Bronchial epithelial cell (primary cell): Measurements from ENCODE around the gene C11orf68. TPM values are rescaled to one million over a fixed set of nuclear protein-coding genes. Genes with fewer than 3 reads are reported as not detected.

ENCODE experiments used
- DNase-seq: peaks from one replicate; pipeline ENCODE4 v3.0.0-alpha.2; 2010; ENCODE audit warnings: low read depth
- FAIRE-seq: peaks from 2 replicates; lab custom pipeline; 2011; peaks lifted over from hg19 to GRCh38; lab: Jason Lieb, UNC
- H3K27me3 ChIP-seq: 2 replicates; pipeline ENCODE4 v1.5.1; 2011; ENCODE audit warnings: low read length; ENCODE audit not compliant: control insufficient read depth, insufficient read depth
- H3K36me3 ChIP-seq: 2 replicates; pipeline ENCODE4 v1.5.1; 2011; ENCODE audit warnings: low read length; ENCODE audit not compliant: control insufficient read depth, insufficient read depth
- H3K4me3 ChIP-seq: 2 replicates; pipeline ENCODE4 v1.5.1; 2011; ENCODE audit warnings: mild to moderate bottlenecking, low read depth, low read length, control low read depth
- total RNA-seq: library from RNA; depleted of rRNA; stranded (reverse); fragments of >200 nt; gene quantifications from 2 replicates; pipeline ENCODE4 v1.2.1, GENCODE V29; 2014
- TF ChIP-seq, protein P1 (sequence below): IDR thresholded peaks from 2 replicates; pipeline ENCODE4 v1.5.1; 2011; ENCODE audit warnings: mild to moderate bottlenecking, moderate library complexity, low read length, control low read depth, inconsistent platforms; ENCODE audit not compliant: insufficient read depth, severe bottlenecking

The C11orf68 gene
- total RNA-seq, 1 donor from 2014 or later = 8.4 TPM

DNA sequence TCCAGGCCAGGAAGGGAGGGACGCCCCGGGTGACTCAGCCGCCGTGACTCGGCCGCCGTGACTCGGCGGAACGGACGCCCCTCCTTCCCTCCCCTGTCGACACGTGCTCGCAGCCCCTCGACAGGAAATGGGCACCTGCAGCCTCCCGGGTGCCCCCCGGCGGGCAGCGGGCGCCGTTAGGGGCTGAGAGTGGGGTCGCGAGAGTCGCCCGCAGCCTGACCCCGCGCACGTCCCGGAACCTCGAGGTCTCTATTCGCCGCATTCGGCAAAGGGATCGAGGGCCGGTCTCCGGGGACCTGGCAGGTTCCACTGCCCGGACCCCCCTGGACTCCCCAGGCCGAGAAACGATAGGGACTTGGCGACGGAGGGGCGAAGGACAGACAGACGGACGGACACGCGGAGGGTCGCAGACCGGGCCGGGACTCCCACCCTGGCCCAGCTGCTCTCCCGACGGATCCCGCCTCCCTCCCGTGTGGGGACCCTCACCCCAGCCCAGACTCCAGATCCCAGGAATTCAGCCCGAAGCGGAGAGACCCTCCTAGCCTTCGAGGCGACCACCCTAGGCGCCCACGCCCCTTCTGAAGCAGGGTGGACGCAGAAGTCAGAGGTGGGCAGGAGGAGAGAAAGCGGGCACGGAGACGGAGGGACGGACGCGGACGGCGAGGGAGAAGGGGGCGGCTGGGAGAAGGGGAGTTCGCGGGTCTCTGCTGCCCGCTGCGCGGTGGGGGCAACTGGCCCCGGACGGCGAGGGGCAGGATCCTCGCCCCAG is 19.3 kb downstream of the C11orf68 start:
- peak overlapping the region; percentile 100 for H3K4me3 ChIP-seq
- FAIRE-seq (no peak), DNase-seq (no peak)
- H3K36me3 ChIP-seq = peaks cover 15% of the 10 kb centered on the region
- no peaks in the 10 kb centered on the region for H3K27me3 ChIP-seq
- TF ChIP-seq, protein P1, sequence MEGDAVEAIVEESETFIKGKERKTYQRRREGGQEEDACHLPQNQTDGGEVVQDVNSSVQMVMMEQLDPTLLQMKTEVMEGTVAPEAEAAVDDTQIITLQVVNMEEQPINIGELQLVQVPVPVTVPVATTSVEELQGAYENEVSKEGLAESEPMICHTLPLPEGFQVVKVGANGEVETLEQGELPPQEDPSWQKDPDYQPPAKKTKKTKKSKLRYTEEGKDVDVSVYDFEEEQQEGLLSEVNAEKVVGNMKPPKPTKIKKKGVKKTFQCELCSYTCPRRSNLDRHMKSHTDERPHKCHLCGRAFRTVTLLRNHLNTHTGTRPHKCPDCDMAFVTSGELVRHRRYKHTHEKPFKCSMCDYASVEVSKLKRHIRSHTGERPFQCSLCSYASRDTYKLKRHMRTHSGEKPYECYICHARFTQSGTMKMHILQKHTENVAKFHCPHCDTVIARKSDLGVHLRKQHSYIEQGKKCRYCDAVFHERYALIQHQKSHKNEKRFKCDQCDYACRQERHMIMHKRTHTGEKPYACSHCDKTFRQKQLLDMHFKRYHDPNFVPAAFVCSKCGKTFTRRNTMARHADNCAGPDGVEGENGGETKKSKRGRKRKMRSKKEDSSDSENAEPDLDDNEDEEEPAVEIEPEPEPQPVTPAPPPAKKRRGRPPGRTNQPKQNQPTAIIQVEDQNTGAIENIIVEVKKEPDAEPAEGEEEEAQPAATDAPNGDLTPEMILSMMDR = no peak

DNA sequence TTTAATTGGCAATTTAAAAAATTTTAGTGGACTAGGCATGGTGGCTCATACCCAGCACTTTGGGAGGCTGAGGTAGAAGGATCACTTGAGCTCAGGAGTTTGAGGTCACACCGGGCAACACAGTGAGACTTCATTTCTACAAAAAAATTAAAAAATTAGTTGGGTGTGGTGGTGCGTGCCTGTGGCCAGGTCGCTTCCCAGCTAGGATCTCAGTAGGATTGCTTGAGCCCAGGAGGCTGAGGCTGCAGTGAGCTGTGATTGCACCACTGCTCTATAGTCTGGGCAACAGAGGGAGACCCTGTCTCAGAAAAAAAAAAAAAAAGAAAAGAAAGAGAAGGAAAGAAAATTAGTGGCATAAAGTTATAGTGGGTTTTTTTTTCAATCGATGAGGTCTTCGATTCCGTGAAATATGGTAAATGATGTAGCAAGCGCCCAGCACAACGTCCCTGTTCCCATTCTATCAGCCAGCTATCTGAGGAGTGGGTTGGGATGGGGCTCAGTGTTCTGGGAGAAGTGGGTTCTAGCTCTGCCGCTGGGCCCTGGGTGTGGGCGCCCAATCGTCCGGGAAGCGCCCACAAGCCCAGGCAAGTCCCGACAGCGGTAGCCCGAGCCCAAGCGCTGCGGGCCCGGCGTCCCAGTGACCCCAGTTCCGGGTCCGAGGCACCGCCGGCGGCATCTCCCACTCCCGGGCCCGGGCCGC is 20.1 kb downstream of the C11orf68 start:
- FAIRE-seq (no peak), DNase-seq (peak; percentile 67)
- peak overlapping the region; percentile 100 for H3K4me3 ChIP-seq
- H3K36me3 ChIP-seq = peaks cover 15% of the 10 kb centered on the region
- no peaks in the 10 kb centered on the region for H3K27me3 ChIP-seq
- TF ChIP-seq, protein P1 = no peak

DNA sequence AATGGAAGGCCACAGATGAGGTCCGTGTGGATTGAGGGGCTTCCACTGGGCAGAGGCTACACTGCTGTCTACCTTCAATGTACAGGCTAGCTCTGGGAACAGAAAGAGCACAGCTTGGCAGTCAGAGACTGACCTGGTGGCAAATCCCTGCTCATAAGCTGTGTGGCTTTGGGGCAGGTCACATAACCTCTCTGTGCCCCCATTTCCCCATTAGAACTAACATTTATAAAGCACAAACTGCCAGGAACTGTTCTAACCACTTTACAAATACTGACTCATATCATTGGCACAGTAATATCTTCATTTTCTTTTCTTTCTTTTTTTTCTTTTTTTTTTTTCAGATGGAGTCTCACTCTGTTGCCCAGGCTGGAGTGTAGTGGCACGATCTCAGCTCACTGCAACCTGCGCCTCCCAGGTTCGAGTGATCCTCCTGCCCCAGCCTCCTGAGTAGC is 21.8 kb downstream of the C11orf68 start:
- peaks cover 15% of the 10 kb centered on the region for H3K36me3 ChIP-seq
- DNase-seq = no peak

DNA sequence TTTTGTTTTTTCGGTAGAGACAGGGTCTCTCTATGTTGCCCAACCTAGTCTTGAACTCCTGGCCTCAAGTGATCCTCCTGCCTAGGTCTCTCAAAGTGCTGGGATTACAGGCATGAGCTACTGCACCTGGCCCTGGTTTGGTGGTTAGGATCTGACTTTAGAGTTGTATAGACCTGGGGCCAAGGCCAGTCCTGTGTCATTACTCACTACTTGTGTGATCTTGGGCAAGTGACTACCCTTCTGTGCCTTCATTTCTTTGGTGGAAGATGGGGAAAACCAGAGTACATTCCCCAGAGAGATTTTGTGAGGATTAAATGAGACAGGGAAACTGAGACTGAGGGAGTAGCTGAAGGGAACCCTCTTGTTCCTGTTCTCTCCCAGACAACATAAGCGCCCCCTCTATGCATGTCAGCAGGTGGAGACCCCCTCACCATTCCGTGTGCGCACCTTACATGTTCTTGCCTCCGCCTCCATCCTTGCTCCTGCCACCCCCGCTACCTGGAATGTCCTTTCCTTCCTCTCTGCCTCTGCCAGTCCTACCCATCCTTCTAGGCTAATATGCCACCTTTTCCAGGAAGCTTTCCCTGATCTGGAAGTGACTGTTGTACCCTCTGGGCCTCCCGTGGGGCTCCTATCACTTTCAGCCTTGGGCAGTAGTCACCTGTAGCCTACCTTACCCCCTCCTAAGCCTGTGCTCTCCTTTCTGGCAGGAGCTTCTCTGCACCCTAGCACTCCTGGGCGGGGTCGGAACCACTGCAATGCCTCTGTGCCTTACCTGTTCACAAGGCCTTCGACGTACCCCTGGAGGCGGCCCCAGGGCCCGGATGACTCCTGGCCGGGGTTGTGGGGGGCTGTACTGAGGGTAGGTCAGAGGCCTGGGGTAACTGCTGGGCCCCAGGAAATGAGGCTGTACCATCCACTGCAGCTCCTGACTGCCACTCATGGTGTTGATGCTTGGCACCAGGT is 22.5 kb downstream of the C11orf68 start:
- no peaks in the 10 kb centered on the region for H3K27me3 ChIP-seq
- TF ChIP-seq, protein P1 = no peak
- no peak for FAIRE-seq
- H3K4me3 ChIP-seq = no peak overlapping the region
- H3K36me3 ChIP-seq = peaks cover 15% of the 10 kb centered on the region
- DNase-seq = no peak

More for the DNA sequence above, 21.8 kb downstream of the C11orf68 start:
- TF ChIP-seq, protein P1 = no peak
- no peaks in the 10 kb centered on the region for H3K27me3 ChIP-seq
- FAIRE-seq = no peak
- no peak overlapping the region for H3K4me3 ChIP-seq

DNA sequence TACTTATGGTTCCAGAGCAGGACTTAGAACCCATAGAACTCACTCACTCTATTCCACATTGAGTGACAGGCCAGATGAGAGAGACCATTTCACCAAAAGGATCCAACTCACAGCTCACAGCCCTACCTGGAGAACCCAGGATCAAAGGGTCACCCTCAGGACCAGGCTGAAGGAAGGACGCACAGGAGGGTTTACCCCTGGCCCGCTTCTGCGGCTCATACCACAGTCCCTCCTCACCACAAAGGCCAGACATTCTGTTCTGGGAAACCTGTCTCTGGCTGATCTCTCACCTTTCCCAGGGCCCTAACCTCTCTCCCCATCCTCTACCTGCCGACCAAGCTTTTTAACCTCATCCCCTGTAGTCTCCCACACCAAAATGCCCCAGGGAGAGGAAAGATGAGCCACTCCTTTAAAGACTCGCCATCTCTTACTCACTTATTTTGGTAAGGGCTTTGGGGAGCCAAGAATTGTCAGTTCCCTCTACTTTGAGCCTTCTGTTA is 23.3 kb downstream of the C11orf68 start:
- Histone ChIP-seq H3K36me3 (peaks cover 15% of the 10 kb centered on the region), H3K4me3 (no peak overlapping the region)

More for the DNA sequence above, 23.3 kb downstream of the C11orf68 start:
- no peak for FAIRE-seq
- TF ChIP-seq, protein P1 = no peak
- no peak for DNase-seq
- H3K27me3 ChIP-seq = no peaks in the 10 kb centered on the region
